ENCODE data around the gene BNC1.

The BNC1 gene

DNA sequence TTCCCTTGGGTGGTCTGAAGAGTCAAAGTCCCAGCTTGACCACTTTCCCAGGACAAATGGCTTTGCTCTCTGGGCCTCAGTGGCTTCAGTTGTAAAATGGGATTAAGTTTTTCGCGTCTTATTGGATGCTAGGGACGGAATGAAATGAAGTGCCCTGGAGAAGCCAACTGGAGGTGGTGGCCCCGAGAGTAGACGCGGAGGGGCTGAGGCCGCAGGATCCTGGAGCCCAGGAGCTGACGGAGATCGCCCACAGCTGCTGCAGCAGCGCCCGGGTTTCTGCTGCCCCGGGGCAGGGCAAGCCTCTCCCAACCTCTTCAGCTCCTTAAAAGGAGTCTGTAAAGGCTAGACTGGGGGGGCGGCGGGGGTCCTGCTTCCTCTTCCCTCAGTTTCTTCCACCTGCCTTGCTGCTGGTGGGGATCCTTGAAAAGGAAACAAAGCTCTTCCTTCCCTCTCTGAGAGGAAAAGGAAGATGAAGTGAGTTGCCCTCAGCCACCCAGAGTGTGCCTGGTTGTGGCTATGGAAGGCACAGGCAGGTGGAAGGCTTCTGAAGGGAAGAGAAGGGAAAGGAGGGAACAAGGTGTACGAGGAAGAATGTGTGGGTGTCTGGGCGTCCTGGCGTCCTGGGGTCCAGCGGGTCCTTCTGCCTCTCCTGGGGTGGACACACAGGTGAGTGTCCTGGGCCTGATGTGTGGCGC is 967 bp upstream of the BNC1 start:
- TF ChIP-seq, protein P1, sequence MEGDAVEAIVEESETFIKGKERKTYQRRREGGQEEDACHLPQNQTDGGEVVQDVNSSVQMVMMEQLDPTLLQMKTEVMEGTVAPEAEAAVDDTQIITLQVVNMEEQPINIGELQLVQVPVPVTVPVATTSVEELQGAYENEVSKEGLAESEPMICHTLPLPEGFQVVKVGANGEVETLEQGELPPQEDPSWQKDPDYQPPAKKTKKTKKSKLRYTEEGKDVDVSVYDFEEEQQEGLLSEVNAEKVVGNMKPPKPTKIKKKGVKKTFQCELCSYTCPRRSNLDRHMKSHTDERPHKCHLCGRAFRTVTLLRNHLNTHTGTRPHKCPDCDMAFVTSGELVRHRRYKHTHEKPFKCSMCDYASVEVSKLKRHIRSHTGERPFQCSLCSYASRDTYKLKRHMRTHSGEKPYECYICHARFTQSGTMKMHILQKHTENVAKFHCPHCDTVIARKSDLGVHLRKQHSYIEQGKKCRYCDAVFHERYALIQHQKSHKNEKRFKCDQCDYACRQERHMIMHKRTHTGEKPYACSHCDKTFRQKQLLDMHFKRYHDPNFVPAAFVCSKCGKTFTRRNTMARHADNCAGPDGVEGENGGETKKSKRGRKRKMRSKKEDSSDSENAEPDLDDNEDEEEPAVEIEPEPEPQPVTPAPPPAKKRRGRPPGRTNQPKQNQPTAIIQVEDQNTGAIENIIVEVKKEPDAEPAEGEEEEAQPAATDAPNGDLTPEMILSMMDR (IDR thresholded peaks at IDR 0.05; ENCODE audit: borderline replicate concordance, insufficient read depth, low read depth, low read length): no peak
- H3K4me3 ChIP-seq (ENCODE audit: low read depth, low read length): no peak overlapping the region

DNA sequence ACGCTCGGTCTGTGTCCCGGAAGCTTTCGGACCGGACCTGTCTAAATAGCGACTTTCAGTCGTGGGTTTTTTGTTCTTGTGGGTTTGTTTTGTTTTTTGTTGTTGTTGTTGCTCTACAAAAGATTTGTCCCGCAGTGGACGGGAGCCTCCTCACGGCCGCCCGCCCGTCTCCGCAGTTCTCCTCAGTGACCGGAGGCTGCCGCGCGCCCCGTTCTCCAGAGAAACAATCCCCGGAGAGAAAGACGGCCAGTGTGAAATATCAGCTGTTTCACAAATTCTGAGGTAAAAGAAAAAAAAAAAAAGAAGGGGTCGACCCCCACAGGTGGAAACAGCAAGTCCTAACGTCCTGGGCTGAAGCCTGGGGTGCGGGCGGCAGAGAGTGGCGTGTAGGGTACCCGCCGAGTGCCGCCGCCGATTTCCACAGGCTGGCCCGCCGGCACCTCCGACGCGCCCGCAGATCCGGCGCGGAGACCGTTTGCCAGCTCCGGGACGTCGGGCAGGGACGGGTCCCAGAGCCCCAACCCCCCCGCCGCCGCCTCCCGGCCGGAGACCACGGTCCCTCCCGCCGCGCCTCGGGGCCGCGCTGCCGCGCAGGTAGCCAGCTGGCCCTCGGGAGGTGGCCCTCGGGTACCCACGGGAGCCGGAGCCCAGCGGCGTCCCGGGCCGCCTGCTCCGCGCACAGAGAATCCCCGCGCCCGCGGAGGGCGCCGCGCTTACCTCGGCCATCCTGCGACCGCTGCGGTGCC is 478 bp downstream of the BNC1 start:
- TF ChIP-seq, protein P1 (IDR thresholded peaks at IDR 0.05; ENCODE audit: borderline replicate concordance, insufficient read depth, low read depth, low read length): no peak
- no peak overlapping the region for H3K4me3 ChIP-seq (ENCODE audit: low read depth, low read length)

DNA sequence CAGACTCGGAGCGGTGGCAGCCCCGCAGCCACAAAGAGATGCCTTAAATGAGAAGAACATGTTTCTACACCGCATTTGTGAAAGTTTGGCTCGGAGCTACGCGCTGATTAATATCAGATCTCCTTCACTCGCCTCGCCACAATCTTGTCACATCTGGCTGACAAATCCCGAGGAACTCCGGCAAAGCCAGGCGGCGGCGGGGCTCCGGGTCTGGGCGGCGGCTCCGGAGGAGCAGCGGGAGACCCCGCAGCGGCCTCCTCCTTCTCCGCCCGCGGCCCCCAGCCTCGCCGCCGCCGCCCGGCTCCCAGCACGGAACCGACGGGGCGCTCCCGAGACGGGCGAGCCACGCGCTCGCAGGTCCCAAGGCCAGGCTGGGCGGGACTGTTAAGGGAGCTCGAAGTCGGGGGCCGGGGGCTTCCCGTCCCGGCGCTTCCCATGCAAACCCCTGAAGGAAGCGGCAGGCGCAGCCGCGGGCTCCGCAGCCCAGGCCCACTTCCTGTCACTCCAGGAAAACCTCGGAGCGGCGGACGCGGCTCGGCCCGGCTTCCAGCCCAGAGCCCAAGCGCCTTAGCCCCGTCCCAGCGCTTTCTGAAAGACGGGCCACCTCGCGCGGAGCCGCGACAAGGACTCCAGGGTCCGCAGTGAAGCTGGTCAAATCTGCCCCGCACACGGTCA is 1.2 kb downstream of the BNC1 start:
- TF ChIP-seq, protein P1 (IDR thresholded peaks at IDR 0.05; ENCODE audit: borderline replicate concordance, insufficient read depth, low read depth, low read length): no peak
- no peak overlapping the region for H3K4me3 ChIP-seq (ENCODE audit: low read depth, low read length)

DNA sequence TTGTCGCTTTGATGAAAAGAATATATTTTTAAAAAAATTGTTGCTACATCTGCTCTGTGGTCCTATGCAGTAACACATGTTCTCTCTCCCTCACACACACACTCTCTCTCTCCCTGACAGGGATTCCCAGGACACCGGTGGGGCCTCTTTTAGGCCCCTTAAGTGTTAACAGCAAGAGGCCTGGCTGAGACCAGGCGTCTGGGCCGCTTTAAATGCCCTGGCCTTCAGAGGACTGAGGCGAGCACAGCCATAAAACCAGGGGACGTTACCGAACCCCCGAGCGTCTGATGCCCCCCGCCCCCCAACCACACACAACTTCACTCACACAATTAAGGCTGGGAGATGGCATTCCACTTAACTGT is 1.7 kb downstream of the BNC1 start:
- no peak overlapping the region for H3K4me3 ChIP-seq (ENCODE audit: low read depth, low read length)
- TF ChIP-seq, protein P1 (IDR thresholded peaks at IDR 0.05; ENCODE audit: borderline replicate concordance, insufficient read depth, low read depth, low read length): no peak

DNA sequence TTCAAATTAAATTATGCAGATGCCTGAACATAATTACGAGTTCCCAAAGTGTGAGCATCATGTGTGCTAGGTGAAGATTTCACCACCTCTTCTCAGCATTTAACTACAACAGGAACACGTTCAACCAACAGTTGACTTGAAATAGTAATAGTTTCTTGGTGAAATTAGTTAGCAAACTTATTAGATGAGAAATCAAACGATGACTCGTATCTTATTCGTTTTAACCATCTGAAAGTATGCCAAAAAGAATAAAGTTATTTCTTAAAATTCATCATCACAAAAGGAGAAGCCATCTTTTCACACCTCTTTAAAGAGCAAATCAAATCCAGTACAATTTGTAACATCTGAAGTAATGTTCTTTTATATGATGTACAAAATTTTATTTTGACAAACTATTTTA is 2.3 kb downstream of the BNC1 start:
- H3K4me3 ChIP-seq (ENCODE audit: low read depth, low read length): no peak overlapping the region
- TF ChIP-seq, protein P1 (IDR thresholded peaks at IDR 0.05; ENCODE audit: borderline replicate concordance, insufficient read depth, low read depth, low read length): no peak

DNA sequence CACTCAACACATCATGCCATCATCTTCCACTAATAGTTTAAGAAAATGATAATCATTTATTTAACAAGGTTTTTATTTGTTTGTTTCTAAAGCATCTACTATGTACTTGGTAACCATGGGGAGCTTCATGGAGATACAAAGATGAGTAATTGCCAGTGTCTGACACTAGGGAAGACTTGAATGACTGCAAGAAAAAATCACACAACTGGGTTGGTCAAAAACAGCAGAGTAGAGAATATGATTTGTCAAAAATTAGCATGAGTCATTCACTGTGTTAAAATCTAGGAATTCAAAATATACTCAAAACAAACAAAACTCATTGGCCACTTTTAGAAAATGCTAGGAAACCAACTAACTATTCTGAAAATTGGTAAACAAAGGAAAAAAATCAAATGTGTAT is 6.3 kb downstream of the BNC1 start:
- no peak overlapping the region for H3K4me3 ChIP-seq (ENCODE audit: low read depth, low read length)
- TF ChIP-seq, protein P1 (IDR thresholded peaks at IDR 0.05; ENCODE audit: borderline replicate concordance, insufficient read depth, low read depth, low read length): no peak
